Stimulated activated CD4-positive, alpha-beta T cell treated with anti-CD3 and anti-CD28 coated beads, Interleukin-4, amount 100 ng/mL, for 24 hours (primary cell): ENCODE measurements around the gene CEP152.
"Not testable (repeated sequence)": the region's sequence is repeated elsewhere in the genome, so short reads cannot be mapped to it uniquely, and the experiment has no call there.

Experiments used
- DNase-seq: peaks from one replicate; pipeline ENCODE4 v3.0.0-alpha.2; 2020

The CEP152 gene, protein sequence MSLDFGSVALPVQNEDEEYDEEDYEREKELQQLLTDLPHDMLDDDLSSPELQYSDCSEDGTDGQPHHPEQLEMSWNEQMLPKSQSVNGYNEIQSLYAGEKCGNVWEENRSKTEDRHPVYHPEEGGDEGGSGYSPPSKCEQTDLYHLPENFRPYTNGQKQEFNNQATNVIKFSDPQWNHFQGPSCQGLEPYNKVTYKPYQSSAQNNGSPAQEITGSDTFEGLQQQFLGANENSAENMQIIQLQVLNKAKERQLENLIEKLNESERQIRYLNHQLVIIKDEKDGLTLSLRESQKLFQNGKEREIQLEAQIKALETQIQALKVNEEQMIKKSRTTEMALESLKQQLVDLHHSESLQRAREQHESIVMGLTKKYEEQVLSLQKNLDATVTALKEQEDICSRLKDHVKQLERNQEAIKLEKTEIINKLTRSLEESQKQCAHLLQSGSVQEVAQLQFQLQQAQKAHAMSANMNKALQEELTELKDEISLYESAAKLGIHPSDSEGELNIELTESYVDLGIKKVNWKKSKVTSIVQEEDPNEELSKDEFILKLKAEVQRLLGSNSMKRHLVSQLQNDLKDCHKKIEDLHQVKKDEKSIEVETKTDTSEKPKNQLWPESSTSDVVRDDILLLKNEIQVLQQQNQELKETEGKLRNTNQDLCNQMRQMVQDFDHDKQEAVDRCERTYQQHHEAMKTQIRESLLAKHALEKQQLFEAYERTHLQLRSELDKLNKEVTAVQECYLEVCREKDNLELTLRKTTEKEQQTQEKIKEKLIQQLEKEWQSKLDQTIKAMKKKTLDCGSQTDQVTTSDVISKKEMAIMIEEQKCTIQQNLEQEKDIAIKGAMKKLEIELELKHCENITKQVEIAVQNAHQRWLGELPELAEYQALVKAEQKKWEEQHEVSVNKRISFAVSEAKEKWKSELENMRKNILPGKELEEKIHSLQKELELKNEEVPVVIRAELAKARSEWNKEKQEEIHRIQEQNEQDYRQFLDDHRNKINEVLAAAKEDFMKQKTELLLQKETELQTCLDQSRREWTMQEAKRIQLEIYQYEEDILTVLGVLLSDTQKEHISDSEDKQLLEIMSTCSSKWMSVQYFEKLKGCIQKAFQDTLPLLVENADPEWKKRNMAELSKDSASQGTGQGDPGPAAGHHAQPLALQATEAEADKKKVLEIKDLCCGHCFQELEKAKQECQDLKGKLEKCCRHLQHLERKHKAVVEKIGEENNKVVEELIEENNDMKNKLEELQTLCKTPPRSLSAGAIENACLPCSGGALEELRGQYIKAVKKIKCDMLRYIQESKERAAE (N-terminal part only)

GRCh38 chr15:48810414-48811324, at the start of gene CEP152:
TSS of gene CEP152 (minus strand) at chr15:48811069. CDS start at chr15:48805649, 5,420 bp downstream.
- peak; percentile 99 for DNase-seq

- DNase-seq: no peak
Observed at GRCh38 chr15:48859426-48859825, 48.6 kb upstream of the CEP152 start.

- no peak for DNase-seq
Observed at GRCh38 chr15:48858401-48858800, 47.5 kb upstream of the CEP152 start.

GRCh38 chr15:48856942-48857341, 46.1 kb upstream of the CEP152 start:
- no peak for DNase-seq

DNA sequence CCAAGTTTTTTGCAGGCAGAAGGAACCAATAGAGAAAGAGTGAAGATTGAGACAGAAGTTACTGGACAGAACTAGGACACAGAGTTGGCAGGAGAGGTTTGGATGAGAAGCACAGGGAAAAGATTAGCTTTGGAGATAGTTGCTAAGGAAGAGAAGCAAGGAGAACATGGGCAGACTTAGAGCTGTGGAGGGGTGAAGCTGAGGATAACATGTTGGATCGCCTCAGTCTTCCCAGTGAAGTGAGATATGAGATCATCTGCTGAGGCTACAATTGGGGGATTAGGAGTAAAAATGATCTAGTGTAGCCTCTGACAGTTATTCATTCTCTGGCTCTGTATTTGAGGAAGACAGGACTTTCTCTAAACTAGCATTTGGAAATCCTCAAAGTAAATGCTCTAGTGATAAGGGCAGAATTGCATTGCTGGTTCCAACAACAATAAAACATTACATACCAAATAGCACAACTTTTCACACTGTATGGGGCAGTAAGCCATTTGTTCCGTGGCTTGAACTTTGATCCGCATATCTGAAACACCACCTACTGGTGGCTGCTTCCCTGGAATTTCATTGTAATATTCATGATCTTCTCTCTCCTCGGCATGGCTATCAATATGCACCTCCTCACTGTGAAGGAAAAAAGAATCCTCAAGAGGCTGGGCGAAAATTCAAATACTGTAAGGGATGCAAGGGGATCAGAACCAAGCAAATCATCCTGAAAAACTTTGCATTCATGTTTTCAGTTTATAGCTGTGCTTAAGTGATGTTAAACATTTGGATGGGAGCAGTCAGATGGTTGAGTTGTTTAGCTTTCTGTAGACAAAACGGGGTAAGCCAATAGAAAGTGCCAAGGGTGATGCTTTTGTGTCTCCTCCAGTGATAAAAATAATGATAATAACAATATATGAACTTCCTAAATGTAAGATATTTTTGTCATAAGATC, 44.9 kb upstream of the CEP152 start:
- DNase-seq: no peak

GRCh38 chr15:48854434-48854833, 43.6 kb upstream of the CEP152 start:
- not testable (repeated sequence) for DNase-seq

GRCh38 chr15:48851956-48852355, 41.1 kb upstream of the CEP152 start:
- no peak for DNase-seq

GRCh38 chr15:48850648-48851047, 39.8 kb upstream of the CEP152 start:
- no peak for DNase-seq

- DNase-seq: no peak
Observed at GRCh38 chr15:48845123-48845522, 34.3 kb upstream of the CEP152 start.

DNA sequence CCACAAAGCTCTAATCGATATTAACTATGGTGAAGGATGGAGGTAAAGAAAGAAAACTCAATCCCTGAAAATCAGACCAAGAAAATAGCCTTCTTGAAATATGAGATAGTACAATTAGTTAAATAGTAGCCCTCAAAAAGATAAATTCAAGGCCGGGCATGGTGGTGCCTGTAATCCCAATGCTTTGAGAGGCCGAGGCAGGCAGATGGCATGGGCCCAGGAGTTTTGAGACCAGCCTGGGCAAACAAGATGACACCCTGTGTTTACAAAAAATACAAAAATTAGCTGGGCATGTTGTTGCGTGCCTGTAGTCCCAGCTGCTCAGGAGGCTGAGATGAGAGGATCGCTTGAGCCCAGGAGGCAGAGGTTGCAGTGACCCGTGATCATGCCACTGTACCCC, 31.6 kb upstream of the CEP152 start:
- DNase-seq: no peak

- DNase-seq: no peak
Observed at GRCh38 chr15:48834756-48835155, 23.9 kb upstream of the CEP152 start.

- no peak for DNase-seq
Observed at GRCh38 chr15:48833526-48834239, 22.8 kb upstream of the CEP152 start.

- DNase-seq: no peak
Observed at GRCh38 chr15:48832648-48833047, 21.8 kb upstream of the CEP152 start.

- DNase-seq: no peak
Observed at GRCh38 chr15:48828906-48829305, 18.0 kb upstream of the CEP152 start.

DNA sequence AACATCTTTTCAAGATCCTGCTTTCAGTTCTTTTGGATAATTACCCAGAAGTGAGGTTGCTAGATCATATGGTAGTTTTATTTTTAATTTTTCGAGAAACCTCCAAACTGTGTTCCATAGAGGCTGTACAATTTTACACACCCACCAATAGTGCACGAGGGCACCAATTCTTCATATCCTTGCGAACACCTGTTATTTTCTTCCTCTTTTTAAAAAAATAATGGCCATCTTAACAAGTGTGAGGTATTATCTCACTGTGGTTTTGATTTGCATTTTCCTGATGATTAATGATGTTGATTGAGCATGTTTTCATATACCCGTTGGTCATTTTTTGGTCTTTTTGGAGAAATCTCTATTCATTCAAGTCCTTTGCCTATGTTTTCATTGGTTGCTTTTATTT, 17.6 kb upstream of the CEP152 start:
- DNase-seq: no peak

DNA sequence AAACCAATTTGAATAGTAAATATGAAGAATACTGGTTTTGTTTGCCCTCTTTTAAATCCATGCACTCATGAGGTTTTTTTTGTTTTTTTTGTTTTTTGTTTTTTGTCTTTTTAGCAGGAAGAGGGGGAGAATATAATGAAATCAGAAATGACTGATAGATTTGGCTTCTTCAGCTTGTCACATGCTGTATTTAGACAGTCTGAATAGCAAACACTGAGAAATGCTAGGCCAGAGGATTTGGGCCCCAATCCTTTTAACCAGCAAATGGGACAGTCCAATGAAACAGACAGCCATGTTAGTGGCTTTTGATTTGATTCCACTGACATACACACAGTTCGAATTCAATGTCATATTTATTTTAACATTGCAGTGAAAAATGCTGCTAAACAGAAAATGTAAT, 14.2 kb upstream of the CEP152 start:
- no peak for DNase-seq

- no peak for DNase-seq
Observed at GRCh38 chr15:48823706-48824105, 12.8 kb upstream of the CEP152 start.

DNA sequence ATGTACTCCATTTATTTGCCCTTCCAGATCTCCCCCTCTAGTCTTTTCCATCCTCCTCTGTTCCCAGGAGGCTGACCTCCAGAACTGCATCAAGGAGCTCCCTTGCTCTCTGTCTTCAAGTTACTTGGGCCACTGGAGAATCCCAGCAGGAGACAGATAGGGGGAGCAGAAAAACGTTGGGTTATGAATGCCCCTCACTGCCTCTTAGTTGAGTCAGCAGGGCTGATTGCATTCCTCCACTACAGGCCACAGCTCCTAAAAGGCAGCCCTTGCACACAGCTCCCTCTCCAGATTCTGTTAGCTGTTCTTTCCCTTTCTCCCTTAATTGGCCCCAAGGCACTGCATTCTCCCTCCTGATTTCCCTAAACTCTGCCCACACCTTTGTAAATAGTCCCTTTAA, 12.4 kb upstream of the CEP152 start:
- no peak for DNase-seq

- DNase-seq: no peak
Observed at GRCh38 chr15:48814286-48814685, 3.4 kb upstream of the CEP152 start.

DNA sequence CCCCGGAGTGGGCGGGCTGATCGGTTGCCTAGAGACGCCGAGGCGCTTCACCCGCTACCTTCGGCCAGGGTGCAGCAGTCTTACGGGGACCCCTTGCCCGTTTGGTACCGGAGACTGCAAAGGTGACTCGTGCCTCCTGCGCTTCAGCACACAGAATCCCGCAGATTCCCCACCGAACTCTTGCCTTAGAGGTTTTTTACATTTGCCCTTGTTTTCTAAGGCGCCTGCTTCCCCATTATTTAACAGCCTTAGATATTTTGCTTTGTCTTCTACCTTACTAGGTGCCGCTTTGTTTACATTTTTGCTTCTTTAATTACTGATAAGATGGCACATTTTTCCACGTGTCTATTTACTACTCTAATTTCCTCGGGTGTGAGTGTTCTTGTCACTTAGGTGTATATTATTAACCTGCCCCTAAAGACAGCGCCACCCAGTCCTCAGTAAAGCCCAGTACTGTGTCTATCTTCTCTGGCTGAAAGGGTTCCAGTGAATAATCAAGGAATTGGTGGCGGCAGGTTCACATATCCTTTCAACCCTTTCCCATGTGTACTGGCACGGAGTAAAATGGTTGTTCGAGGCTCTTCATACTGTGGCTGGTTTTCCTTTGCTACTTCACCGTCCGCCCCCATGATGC, 573 bp upstream of the CEP152 start:
- DNase-seq: no peak
